HG02642 (cell line): ENCODE results near the gene TPD52L1.
"Not testable (repeated sequence)": the region's sequence is repeated elsewhere in the genome, so short reads cannot be mapped to it uniquely, and the experiment has no call there.

Source experiments
- ATAC-seq: cut with Tn5 transposase; IDR thresholded peaks from one replicate; pipeline ENCODE4 v1.9.1; 2021; ENCODE audit warnings: mild to moderate bottlenecking; ENCODE audit not compliant: unreplicated experiment, poor library complexity

Gene TPD52L1

DNA sequence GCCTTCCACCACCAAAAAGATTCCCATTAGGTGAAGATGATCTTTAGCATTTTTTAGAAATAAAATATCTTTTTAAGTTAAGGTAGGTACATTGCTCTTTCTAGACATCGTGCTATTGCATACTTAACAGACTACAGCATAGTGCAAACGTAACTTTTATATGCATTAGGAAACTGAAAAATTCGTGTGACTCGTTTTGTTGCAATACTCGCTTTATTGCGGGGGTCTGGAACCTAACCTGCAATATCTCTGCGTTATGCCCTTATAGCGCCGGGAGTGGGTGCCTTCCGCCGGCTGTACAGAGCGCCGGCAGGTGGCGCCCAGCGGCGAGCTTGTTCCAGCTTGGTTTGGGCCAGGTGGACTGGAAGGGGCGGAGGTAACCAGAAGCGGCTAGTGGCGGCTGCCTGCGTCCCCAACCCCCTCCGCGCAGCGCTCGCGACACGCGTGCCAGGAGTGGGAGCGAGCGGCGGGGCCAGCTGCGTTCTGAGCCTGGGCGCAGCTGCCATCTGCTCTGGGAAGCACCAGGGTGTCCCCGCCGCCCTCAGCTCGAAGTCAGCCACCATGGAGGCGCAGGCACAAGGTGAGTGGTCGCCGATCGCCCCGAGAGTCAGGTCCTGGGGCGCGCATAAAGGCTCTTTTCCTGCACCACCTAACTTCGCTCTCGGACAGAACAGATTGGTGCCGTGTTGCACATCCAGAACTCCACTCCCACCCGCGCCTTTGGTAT is at the start of gene TPD52L1:
Gene TPD52L1 (plus strand): TSS at position 383 of the 727 bp plus-strand sequence. CDS start 179 bp downstream, at position 562.
- peak; percentile 98 for ATAC-seq

DNA sequence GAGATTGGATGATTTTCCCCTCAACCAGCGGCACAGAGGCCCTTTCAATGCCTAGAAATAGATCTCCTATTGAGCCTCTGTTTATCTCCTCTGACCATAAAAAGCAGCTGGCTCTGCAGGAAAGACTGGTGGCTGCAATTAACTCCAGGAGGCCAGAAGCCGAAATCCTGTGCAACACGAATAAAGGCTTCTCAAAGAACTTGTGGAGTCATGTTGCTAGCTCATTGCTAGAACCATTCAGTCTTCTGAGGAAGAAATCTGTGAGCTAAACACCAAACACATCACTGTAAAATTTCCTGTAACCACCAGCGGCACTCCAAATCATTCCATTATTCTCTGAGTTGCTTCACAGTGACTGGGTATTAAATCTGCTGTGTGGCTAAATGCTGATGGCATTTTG is 49.1 kb upstream of the TPD52L1 start:
- no peak for ATAC-seq

DNA sequence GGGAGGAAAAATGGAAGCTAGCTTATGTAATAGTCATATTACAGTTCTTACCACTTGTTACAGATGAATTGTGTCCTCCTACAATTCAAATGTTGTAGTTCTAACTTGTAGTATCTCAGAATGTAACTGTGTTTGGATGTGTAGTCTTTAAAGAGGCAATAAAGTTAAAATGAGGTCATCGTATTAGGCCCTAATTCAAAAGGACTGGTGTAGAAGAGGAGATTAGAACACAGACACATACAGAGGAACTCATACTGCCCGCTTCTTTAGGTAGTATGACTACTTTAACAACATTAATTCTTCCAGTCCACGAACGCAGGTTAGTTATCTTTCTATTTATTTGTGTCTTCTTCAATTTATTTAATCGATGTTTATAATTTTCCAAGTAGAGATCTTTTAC is 46.5 kb upstream of the TPD52L1 start:
- no peak for ATAC-seq

- ATAC-seq, result no peak
Measured at GRCh38 chr6:125107896-125108295, 45.7 kb upstream of the TPD52L1 start.

- no peak for ATAC-seq
Measured at GRCh38 chr6:125110056-125110455, 43.5 kb upstream of the TPD52L1 start.

GRCh38 chr6:125111219-125111983 is 42.2 kb upstream of the TPD52L1 start:
- no peak for ATAC-seq

- ATAC-seq, result no peak
Measured at GRCh38 chr6:125112934-125113333, 40.6 kb upstream of the TPD52L1 start.

DNA sequence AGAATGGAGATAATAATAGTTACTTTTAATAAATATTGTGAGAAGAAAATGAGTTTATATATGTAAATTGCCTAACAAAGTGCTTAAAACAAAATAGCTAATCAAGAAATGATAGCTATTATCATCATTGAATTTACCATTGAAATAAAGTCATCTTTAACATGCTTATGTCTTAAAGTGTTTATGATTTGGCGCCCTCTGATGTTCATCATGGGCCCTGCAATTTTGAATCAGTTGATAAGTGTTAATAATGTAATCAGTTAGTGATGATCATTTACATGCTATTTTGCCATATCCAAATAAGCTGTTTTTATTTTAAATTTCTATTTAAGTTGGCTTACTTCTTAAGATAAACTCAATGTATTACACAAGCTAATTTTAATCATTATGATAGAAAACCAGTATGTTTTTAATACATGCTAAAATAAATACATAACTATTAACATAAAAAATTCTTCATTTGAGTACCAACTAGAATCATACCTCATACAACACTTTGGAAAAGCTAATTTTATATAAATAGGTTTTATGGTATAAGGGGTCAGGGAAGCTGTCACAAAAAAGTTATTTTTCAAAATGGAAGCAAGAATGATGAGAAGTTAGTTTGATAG is 39.2 kb upstream of the TPD52L1 start:
- peak; percentile 51 for ATAC-seq

DNA sequence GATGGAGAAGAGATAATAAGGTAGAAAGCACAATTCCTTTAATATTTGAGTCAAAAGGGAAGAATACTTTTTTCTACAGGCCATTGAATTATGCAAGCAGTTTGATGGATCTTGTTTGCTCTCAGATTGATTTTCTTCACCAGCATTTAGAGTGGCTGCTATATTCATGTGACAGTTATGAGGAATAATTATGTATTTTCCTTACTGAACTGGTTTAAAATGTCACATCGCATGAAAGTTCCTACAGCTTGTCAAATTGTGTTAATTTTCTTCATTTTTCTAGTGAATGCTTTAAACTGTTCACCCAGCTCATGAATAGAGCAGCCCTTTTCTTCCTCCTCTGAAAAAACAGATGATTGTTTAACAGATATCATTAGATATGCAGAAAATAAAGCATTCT is 37.4 kb upstream of the TPD52L1 start:
- ATAC-seq, result no peak

GRCh38 chr6:125116710-125117109 is 36.9 kb upstream of the TPD52L1 start:
- ATAC-seq, result no peak

DNA sequence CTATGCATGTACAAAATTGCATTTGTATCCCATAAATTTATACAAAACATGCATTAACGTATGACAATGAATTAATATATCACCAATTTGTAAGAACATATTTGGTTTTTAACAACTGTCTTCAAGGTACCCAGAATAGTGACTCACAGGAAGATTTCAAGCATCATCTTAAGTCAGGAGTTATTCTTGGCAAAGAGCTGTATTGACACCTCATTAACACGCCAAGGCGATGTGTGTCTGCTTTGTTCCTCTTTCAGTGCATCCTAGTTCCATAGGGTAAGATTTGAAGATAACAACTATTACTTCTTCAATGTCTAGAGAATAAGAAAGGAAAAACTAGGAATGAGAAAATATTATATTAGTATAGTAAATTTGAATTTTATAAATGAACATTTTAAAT is 35.8 kb upstream of the TPD52L1 start:
- no peak for ATAC-seq

GRCh38 chr6:125120054-125120590 is 33.5 kb upstream of the TPD52L1 start:
- no peak for ATAC-seq

DNA sequence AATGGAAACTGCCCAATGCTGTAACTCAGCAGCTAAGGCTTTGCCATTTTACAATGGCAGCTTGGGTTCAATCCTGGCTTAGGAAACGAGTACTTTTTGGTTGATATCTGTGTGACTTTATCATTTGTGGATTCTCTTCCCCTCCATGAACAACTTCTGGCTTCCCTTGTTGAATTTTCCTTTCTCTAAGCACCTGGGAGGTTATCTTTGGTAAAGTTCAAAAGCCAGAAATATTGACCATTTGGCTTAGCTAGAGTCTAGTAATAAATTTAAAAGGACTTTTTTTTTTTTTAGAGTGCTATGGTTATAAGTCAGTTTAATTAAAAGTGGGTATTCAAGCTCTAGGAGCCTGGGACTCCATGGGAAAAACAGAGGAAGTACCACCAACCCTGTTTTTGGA is 31.7 kb upstream of the TPD52L1 start:
- no peak for ATAC-seq

- ATAC-seq, result no peak
Measured at GRCh38 chr6:125123051-125123450, 30.5 kb upstream of the TPD52L1 start.

DNA sequence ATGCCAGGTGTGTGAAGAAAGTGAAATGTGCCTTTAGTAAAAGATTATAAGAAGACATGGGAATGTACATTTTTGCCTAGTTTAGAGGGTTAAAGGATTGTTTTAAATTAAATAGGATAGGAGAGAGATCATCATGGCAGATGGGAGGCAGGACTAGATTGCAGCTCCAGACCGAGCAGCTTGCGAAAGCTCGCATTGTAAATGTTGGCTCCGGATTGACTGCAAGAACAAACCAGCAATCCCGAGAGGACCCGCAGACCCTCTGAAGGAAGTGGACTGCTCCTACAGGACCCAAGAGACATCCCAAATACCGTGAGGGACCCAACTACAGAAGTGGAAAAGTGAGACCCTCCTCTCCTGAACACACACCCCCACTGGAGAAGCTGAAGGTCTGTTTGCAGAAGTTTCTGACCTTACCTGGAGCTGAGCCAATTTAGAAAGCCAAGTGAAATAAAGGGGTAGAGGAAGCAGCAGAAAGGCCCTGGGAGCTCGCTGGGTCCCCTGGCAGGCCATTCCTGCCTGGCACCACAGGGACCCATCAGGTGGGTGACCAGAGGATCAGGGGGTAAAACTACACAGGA is 30.0 kb upstream of the TPD52L1 start:
- no peak for ATAC-seq

- ATAC-seq, result no peak
Measured at GRCh38 chr6:125124049-125124669, 29.4 kb upstream of the TPD52L1 start.

- ATAC-seq, result not testable (repeated sequence)
Measured at GRCh38 chr6:125125856-125126255, 27.7 kb upstream of the TPD52L1 start.

GRCh38 chr6:125129354-125129753 is 24.2 kb upstream of the TPD52L1 start:
- ATAC-seq, result no peak

GRCh38 chr6:125132058-125132457 is 21.5 kb upstream of the TPD52L1 start:
- no peak for ATAC-seq

GRCh38 chr6:125136378-125136777 is 17.2 kb upstream of the TPD52L1 start:
- no peak for ATAC-seq
